Upper lobe of left lung (tissue), 4 donors: Measurements from ENCODE around the gene CCDC3.

Source experiments
- EP300 ChIP-seq, 4 donors: sonication (generic); formaldehyde crosslinking; IDR thresholded peaks; one replicate each; pipeline ENCODE4 v1.5.1; 2017; ENCODE audit warnings: antibody characterized with exemption in 4 of 4, control low read depth in 2 of 4
- POLR2A ChIP-seq, 4 donors: fragments of 450-650 bp; IDR thresholded peaks; one replicate each; pipeline ENCODE4 v1.5.1; 2016 to 2017; ENCODE audit warnings: antibody characterized with exemption in 4 of 4, mild to moderate bottlenecking in 2 of 4
- TF ChIP-seq, protein P1 (sequence below), 6 experiments: fragments of 450-650 bp in 4 of 6; fragments of 200-600 bp in 2 of 6; sonication (generic) in 2 of 6; IDR thresholded peaks; one replicate each; pipeline ENCODE4 v1.5.1; 2016 to 2019; ENCODE audit warnings: antibody characterized with exemption in 6 of 6

DNA sequence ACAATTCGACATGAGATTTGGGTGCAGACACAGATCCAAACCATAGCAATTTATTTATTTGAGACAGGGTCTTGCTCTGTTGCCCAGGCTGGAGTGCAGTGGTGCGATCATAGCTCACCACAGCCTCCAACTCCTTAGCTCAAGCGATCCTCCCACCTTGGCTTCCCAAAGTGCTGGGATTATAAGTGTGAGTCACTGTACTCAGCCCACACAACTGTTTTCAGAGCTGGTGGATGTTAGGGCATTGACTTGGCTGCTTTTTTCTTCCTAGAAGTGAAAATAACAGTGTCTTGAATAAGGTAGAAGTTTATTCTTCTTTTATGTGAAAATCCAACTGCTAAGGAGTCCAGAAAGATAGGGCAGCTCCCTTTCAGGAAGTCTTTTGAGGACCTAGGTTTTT lies 132.1 kb downstream of the CCDC3 start:
- TF ChIP-seq, protein P1, sequence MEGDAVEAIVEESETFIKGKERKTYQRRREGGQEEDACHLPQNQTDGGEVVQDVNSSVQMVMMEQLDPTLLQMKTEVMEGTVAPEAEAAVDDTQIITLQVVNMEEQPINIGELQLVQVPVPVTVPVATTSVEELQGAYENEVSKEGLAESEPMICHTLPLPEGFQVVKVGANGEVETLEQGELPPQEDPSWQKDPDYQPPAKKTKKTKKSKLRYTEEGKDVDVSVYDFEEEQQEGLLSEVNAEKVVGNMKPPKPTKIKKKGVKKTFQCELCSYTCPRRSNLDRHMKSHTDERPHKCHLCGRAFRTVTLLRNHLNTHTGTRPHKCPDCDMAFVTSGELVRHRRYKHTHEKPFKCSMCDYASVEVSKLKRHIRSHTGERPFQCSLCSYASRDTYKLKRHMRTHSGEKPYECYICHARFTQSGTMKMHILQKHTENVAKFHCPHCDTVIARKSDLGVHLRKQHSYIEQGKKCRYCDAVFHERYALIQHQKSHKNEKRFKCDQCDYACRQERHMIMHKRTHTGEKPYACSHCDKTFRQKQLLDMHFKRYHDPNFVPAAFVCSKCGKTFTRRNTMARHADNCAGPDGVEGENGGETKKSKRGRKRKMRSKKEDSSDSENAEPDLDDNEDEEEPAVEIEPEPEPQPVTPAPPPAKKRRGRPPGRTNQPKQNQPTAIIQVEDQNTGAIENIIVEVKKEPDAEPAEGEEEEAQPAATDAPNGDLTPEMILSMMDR (IDR thresholded peaks at IDR 0.05): no peak
- TF ChIP-seq POLR2A (IDR thresholded peaks at IDR 0.05): no peak
- no peak for TF ChIP-seq EP300 (IDR thresholded peaks at IDR 0.05)
